ENCODE measurements around the gene CTIF.
A peak's percentile ranks its signal among the peaks of the same experiment; 100 is the strongest.

CTIF gene

DNA sequence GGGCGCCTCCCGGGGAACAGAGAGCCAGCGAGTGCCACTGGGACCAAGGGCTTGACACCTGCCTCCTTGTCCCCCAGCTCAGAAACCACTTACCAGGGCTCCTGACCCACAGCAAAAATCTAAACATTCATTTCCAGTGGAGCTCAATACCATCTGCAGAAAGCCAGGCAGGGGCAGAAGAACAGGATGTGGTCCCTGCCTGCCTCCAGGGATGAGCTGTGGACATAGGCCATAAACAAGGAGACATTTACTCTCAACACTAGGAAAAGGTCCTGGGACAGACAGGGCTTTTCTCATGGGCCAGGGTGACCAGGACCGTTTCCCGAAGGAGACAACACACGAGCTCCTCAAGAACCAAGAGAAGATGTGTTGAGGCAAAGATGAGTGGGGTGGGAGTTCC, 203.0 kb downstream of the CTIF start:
- H3K9me3 ChIP-seq (ENCODE audit: control extremely low read depth in 1 of 5, control insufficient read depth in 4 of 5, insufficient read depth in 2 of 5, low read depth in 1 of 5, low read length in 4 of 5) = no peaks in the 10 kb centered on the region
- DNase-seq = no peak
- no peak overlapping the region for H3K27ac ChIP-seq (ENCODE audit: insufficient read depth in 1 of 2, low read depth in 1 of 2, low read length in 2 of 2, poor library complexity in 1 of 2, severe bottlenecking in 2 of 2)
- H3K36me3 ChIP-seq (ENCODE audit: control insufficient read depth in 4 of 4, insufficient read depth in 4 of 4, low read length in 3 of 4) = no peaks in the 10 kb centered on the region
- WGBS (ENCODE audit: insufficient coverage) = 100% methylated on average over 5 of the region's 6 CpGs
- H3K4me3 ChIP-seq (ENCODE audit: control insufficient read depth in 1 of 7, extremely low read depth in 1 of 7, insufficient read depth in 4 of 7, low read depth in 2 of 7, low read length in 6 of 7) = no peak overlapping the region
- ChIA-PET POLR2A (no interaction called here), CTCF (interaction anchor here (0.7 kb wide), 1 partner anchor 8 kb away, joined by 3 read pairs; no protein-coding TSS in a partner anchor)
- H3K27me3 ChIP-seq (replicated peaks in 2 of 5; ENCODE audit: control insufficient read depth in 4 of 5, insufficient read depth in 5 of 5, low read length in 4 of 5) = no peaks in the 10 kb centered on the region
- H3K4me1 ChIP-seq (ENCODE audit: control extremely low read depth in 1 of 4, control insufficient read depth in 4 of 4, insufficient read depth in 4 of 4, low read length in 3 of 4) = no peaks in the 10 kb centered on the region

DNA sequence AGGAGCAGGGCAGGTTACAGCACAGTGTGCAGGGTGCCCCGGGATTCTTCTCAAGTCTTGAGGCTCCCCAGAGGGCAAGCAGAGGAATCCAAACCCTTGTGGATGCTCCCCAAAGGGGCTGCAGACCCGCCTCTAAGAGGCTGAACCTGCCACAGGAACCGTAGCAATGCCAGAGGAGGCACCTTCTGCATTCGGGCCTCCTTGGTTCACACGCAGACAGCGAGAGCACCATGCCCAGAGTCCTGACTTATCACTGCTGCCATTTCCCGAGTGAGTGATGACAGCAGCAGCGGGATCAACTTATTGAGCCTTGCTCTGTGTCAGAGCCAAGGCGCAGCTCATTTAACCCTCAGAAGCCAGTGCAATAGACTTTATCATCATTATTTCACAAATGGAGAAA, 203.5 kb downstream of the CTIF start:
- H3K27me3 ChIP-seq (replicated peaks in 2 of 5; ENCODE audit: control insufficient read depth in 4 of 5, insufficient read depth in 5 of 5, low read length in 4 of 5) = no peaks in the 10 kb centered on the region
- CTCF ChIA-PET = no interaction called here
- H3K4me1 ChIP-seq (ENCODE audit: control extremely low read depth in 1 of 4, control insufficient read depth in 4 of 4, insufficient read depth in 4 of 4, low read length in 3 of 4) = no peaks in the 10 kb centered on the region
- POLR2A ChIA-PET = no interaction called here
- no peaks in the 10 kb centered on the region for H3K36me3 ChIP-seq (ENCODE audit: control insufficient read depth in 4 of 4, insufficient read depth in 4 of 4, low read length in 3 of 4)
- H3K9me3 ChIP-seq (ENCODE audit: control extremely low read depth in 1 of 5, control insufficient read depth in 4 of 5, insufficient read depth in 2 of 5, low read depth in 1 of 5, low read length in 4 of 5) = no peaks in the 10 kb centered on the region
- WGBS (ENCODE audit: insufficient coverage) = 98% methylated on average over 9 of the region's 9 CpGs
- no peak overlapping the region for H3K4me3 ChIP-seq (ENCODE audit: control insufficient read depth in 1 of 7, extremely low read depth in 1 of 7, insufficient read depth in 4 of 7, low read depth in 2 of 7, low read length in 6 of 7)
- no peak for DNase-seq
- no peak overlapping the region for H3K27ac ChIP-seq (ENCODE audit: insufficient read depth in 1 of 2, low read depth in 1 of 2, low read length in 2 of 2, poor library complexity in 1 of 2, severe bottlenecking in 2 of 2)

DNA sequence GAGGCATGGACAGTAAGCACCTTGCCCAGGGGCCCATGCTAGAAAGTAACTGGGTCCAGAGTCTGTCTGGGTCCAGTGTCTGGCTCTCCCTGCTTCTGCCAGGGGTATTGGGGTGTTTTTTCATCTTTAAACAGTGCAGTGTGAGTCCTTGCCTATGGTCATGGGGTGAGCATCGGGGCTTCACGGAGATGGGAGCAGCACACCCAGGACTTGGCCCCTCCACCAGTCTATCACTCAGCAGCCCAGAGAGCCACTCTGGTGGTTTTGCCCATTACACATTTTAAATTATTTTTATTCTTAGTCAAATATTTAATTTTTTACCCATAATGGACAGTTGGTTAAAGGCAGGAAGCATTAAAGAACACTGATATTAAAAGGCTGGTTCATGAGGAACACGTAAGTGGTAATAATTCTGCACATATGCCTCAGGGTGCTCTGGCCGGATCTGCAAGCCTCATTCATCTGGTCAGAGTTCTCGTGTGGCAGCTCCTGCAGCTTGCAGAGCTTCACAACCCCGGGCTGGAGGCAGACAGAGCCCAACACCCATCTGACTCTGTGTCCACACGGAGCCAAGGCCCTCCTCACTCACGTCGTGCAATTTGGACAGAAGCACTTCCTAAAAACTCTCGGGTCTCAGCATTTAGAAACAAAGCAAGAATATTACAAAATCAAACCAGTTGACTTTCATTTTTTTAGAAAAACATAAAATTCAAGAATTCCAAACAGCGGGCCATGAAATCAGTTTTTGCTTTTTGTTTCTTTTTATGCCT, 204.1 kb downstream of the CTIF start:
- Histone ChIP-seq H3K36me3 (ENCODE audit: control insufficient read depth in 4 of 4, insufficient read depth in 4 of 4, low read length in 3 of 4) (no peaks in the 10 kb centered on the region), H3K4me3 (ENCODE audit: control insufficient read depth in 1 of 7, extremely low read depth in 1 of 7, insufficient read depth in 4 of 7, low read depth in 2 of 7, low read length in 6 of 7) (no peak overlapping the region), H3K27ac (ENCODE audit: insufficient read depth in 1 of 2, low read depth in 1 of 2, low read length in 2 of 2, poor library complexity in 1 of 2, severe bottlenecking in 2 of 2) (no peak overlapping the region), H3K9me3 (ENCODE audit: control extremely low read depth in 1 of 5, control insufficient read depth in 4 of 5, insufficient read depth in 2 of 5, low read depth in 1 of 5, low read length in 4 of 5) (no peaks in the 10 kb centered on the region), H3K4me1 (ENCODE audit: control extremely low read depth in 1 of 4, control insufficient read depth in 4 of 4, insufficient read depth in 4 of 4, low read length in 3 of 4) (no peaks in the 10 kb centered on the region), H3K27me3 (replicated peaks in 2 of 5; ENCODE audit: control insufficient read depth in 4 of 5, insufficient read depth in 5 of 5, low read length in 4 of 5) (no peaks in the 10 kb centered on the region)
- 94% methylated on average over 7 of the region's 11 CpGs for WGBS (ENCODE audit: insufficient coverage)
- ChIA-PET POLR2A (no interaction called here), CTCF (no interaction called here)
- DNase-seq = no peak

DNA sequence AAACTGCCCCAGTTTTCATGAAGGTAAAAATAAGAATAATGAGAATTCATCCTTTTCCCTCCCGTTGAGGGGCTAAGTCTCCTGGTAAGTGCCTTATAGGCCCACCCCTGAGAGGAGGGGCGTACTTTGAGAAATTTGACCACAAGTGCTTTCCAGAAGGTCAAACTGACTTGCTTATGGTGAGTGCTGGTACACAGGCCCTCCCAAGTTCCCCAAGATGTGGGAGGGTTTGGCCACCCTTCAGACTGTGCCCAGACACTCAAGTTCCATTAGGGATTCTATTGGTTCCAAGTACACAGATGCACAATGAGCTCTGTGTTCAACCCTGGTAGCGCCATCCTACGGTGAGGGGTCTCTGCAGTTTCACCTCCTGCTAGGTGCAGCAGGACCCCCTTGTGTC, 205.1 kb downstream of the CTIF start:
- H3K27ac ChIP-seq (ENCODE audit: insufficient read depth in 1 of 2, low read depth in 1 of 2, low read length in 2 of 2, poor library complexity in 1 of 2, severe bottlenecking in 2 of 2) = no peak overlapping the region
- 100% methylated on average over 4 of the region's 4 CpGs for WGBS (ENCODE audit: insufficient coverage)
- no peaks in the 10 kb centered on the region for H3K36me3 ChIP-seq (ENCODE audit: control insufficient read depth in 4 of 4, insufficient read depth in 4 of 4, low read length in 3 of 4)
- no peaks in the 10 kb centered on the region for H3K9me3 ChIP-seq (ENCODE audit: control extremely low read depth in 1 of 5, control insufficient read depth in 4 of 5, insufficient read depth in 2 of 5, low read depth in 1 of 5, low read length in 4 of 5)
- ChIA-PET POLR2A (no interaction called here), CTCF (no interaction called here)
- H3K4me3 ChIP-seq (ENCODE audit: control insufficient read depth in 1 of 7, extremely low read depth in 1 of 7, insufficient read depth in 4 of 7, low read depth in 2 of 7, low read length in 6 of 7) = no peak overlapping the region
- no peak for DNase-seq
- H3K4me1 ChIP-seq (ENCODE audit: control extremely low read depth in 1 of 4, control insufficient read depth in 4 of 4, insufficient read depth in 4 of 4, low read length in 3 of 4) = no peaks in the 10 kb centered on the region
- no peaks in the 10 kb centered on the region for H3K27me3 ChIP-seq (replicated peaks in 2 of 5; ENCODE audit: control insufficient read depth in 4 of 5, insufficient read depth in 5 of 5, low read length in 4 of 5)

DNA sequence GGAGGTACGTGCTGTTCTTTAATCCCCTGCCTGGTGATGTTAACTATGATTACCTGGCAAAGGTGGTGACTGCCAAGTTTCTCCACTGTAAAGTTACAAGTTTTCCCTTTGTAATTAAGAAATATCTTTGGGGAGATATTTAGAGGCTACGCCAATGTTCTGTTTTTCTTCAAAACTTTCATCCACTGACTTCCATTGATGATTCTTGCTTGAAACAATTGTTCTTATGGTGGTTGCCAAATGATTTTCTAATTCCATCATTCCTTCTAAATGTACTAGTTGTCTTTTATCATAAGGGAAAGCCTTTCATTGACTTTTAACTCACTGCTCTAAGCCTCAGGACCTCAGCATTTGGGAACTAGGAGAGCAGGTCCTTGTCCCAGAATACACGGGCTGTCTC, 206.5 kb downstream of the CTIF start:
- H3K4me1 ChIP-seq (ENCODE audit: control extremely low read depth in 1 of 4, control insufficient read depth in 4 of 4, insufficient read depth in 4 of 4, low read length in 3 of 4) = peaks cover 0 to 9% (median 8%) of the 10 kb centered on the region in 4 experiments
- no peak for DNase-seq
- POLR2A ChIA-PET = no interaction called here
- WGBS (ENCODE audit: insufficient coverage) = 90% methylated on average over 2 of the region's 3 CpGs
- no peak overlapping the region for H3K4me3 ChIP-seq (ENCODE audit: control insufficient read depth in 1 of 7, extremely low read depth in 1 of 7, insufficient read depth in 4 of 7, low read depth in 2 of 7, low read length in 6 of 7)
- H3K27me3 ChIP-seq (replicated peaks in 2 of 5; ENCODE audit: control insufficient read depth in 4 of 5, insufficient read depth in 5 of 5, low read length in 4 of 5) = no peaks in the 10 kb centered on the region
- H3K9me3 ChIP-seq (ENCODE audit: control extremely low read depth in 1 of 5, control insufficient read depth in 4 of 5, insufficient read depth in 2 of 5, low read depth in 1 of 5, low read length in 4 of 5) = no peaks in the 10 kb centered on the region
- no peak overlapping the region for H3K27ac ChIP-seq (ENCODE audit: insufficient read depth in 1 of 2, low read depth in 1 of 2, low read length in 2 of 2, poor library complexity in 1 of 2, severe bottlenecking in 2 of 2)
- H3K36me3 ChIP-seq (ENCODE audit: control insufficient read depth in 4 of 4, insufficient read depth in 4 of 4, low read length in 3 of 4) = no peaks in the 10 kb centered on the region
- CTCF ChIA-PET = no interaction called here

DNA sequence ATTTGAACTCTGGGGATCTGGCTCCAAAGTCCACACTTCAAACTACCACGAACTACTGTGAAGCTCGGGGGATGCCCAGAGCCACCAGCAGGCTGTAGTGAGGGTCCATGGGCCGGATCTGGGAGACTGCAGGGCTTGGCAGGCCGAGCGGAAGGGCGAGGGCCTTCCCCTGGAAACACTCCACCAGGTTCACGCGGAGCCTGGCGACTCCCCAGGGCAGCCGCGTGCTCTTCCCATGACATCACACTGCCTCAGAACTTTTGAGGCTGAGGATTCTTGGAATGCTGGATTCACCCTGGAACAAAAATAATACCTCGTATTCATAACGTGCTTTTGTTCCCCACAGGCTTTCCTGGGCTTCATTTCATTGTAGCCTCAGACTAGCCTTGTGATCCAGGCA, 210.9 kb downstream of the CTIF start:
- no peaks in the 10 kb centered on the region for H3K36me3 ChIP-seq (ENCODE audit: control insufficient read depth in 4 of 4, insufficient read depth in 4 of 4, low read length in 3 of 4)
- no peak overlapping the region for H3K27ac ChIP-seq (ENCODE audit: insufficient read depth in 1 of 2, low read depth in 1 of 2, low read length in 2 of 2, poor library complexity in 1 of 2, severe bottlenecking in 2 of 2)
- H3K9me3 ChIP-seq (ENCODE audit: control extremely low read depth in 1 of 5, control insufficient read depth in 4 of 5, insufficient read depth in 2 of 5, low read depth in 1 of 5, low read length in 4 of 5) = no peaks in the 10 kb centered on the region
- ChIA-PET CTCF (interaction anchor here (0.6 to 1.1 kb wide), 3 partner anchors 8 to 148 kb away, joined by 3 to 4 read pairs (median 4); no protein-coding TSS in a partner anchor), POLR2A (no interaction called here)
- no peak overlapping the region for H3K4me3 ChIP-seq (ENCODE audit: control insufficient read depth in 1 of 7, extremely low read depth in 1 of 7, insufficient read depth in 4 of 7, low read depth in 2 of 7, low read length in 6 of 7)
- peaks cover 0 to 15% (median 13%) of the 10 kb centered on the region in 4 experiments for H3K4me1 ChIP-seq (ENCODE audit: control extremely low read depth in 1 of 4, control insufficient read depth in 4 of 4, insufficient read depth in 4 of 4, low read length in 3 of 4)
- DNase-seq = peak in 1 of 3 donors; percentile 8
- 93% methylated on average over 10 of the region's 13 CpGs for WGBS (ENCODE audit: insufficient coverage)
- H3K27me3 ChIP-seq (replicated peaks in 2 of 5; ENCODE audit: control insufficient read depth in 4 of 5, insufficient read depth in 5 of 5, low read length in 4 of 5) = no peaks in the 10 kb centered on the region

DNA sequence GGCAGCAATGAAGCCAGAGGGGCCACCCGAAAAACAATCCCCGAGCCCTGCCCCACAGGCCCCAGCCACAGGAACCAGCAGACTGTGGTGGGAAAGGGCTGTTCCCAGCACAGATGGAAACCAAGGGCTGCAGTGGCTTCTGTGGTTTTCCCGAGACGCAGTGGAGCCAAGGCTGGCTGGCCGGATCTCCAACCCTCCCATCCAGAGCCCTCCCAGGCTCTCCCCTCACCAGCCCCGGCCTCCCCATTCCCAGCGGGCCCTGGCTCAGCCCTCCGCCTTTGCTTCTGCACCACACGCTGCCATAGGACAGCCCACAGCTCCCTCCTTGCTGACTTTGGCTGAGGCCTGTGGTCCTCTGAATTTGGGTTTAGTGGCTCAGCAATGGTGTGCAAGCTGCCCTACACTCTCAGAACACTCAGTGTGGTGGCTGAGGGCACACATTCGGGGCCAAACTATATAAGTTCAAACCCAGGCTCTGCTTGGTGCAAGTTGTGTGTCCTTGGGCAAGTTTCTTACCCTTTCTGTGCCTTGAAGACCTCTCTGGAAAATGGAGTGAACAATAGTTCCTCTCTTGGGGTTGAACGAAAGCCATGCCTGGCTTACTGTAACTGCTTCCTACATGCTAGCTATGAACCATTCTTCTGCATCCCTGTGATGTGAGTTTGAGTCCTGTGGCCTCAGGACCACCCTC, 211.8 kb downstream of the CTIF start:
- CTCF ChIA-PET = interaction anchor here (0.6 kb wide), 2 partner anchors 9 to 976 kb away, joined by 3 read pairs; no protein-coding TSS in a partner anchor
- DNase-seq = peak in 2 of 3 donors; percentile 48 to 62
- POLR2A ChIA-PET = no interaction called here
- H3K27me3 ChIP-seq (replicated peaks in 2 of 5; ENCODE audit: control insufficient read depth in 4 of 5, insufficient read depth in 5 of 5, low read length in 4 of 5) = no peaks in the 10 kb centered on the region
- H3K36me3 ChIP-seq (ENCODE audit: control insufficient read depth in 4 of 4, insufficient read depth in 4 of 4, low read length in 3 of 4) = no peaks in the 10 kb centered on the region
- H3K4me3 ChIP-seq (ENCODE audit: control insufficient read depth in 1 of 7, extremely low read depth in 1 of 7, insufficient read depth in 4 of 7, low read depth in 2 of 7, low read length in 6 of 7) = no peak overlapping the region
- H3K9me3 ChIP-seq (ENCODE audit: control extremely low read depth in 1 of 5, control insufficient read depth in 4 of 5, insufficient read depth in 2 of 5, low read depth in 1 of 5, low read length in 4 of 5) = no peaks in the 10 kb centered on the region
- H3K4me1 ChIP-seq (ENCODE audit: control extremely low read depth in 1 of 4, control insufficient read depth in 4 of 4, insufficient read depth in 4 of 4, low read length in 3 of 4) = peaks cover 0 to 15% (median 13%) of the 10 kb centered on the region in 4 experiments
- 24% methylated on average over 6 of the region's 11 CpGs for WGBS (ENCODE audit: insufficient coverage)
- H3K27ac ChIP-seq (ENCODE audit: insufficient read depth in 1 of 2, low read depth in 1 of 2, low read length in 2 of 2, poor library complexity in 1 of 2, severe bottlenecking in 2 of 2) = no peak overlapping the region
